K562 (cell line): ENCODE measurements around the gene SC5D. TPM values are rescaled to one million over a fixed set of nuclear protein-coding genes. Genes with fewer than 3 reads are reported as not detected.

Source experiments
- ATAC-seq: fragments of 200-7000 bp; cut with Tn5 transposase; 3 replicates; pipeline ENCODE4 v1.9.1; 2020; ENCODE audit warnings: moderate library complexity
- BruUV-seq: library from RNA; stranded (reverse); fragments of 400-500 nt; replicated peaks from 2 replicates; lab custom pipeline; 2021; lab: Mats Ljungman, UMichigan
- CTCF ChIA-PET: fragments of 300-600 bp; formaldehyde crosslinking; extraction: SDS; loops from one replicate; lab custom pipeline; 2021; ENCODE audit warnings: low intra/inter-chr PET ratio; lab: Yijun Ruan, JAX
- POLR2A ChIA-PET: fragments of 300-600, 350-650 bp; sonication (Branson Sonifier 250); formaldehyde crosslinking; extraction: SDS; loops from one replicate; lab custom pipeline; 2021; ENCODE audit warnings: antibody characterized with exemption, inconsistent platforms; lab: Yijun Ruan, JAX
- DNase-seq, 4 experiments: peaks; one replicate each; pipeline versions ENCODE4 v3.0.0 to v3.0.0-alpha.2; 2011 to 2018; ENCODE audit warnings: low spot score in 3 of 4, mixed read lengths in 3 of 4; ENCODE audit errors: extremely low read depth in 1 of 4
- FAIRE-seq: peaks from 2 replicates; lab custom pipeline; 2011; peaks lifted over from hg19 to GRCh38; lab: Jason Lieb, UNC
- H2AFZ ChIP-seq: 2 replicates; pipeline ENCODE4 v1.6.0; 2011; ENCODE audit warnings: low read depth, low read length, control low read depth, inconsistent platforms
- H3K27ac ChIP-seq: fragments of 200-600 bp; 3 replicates; pipeline ENCODE4 v1.8.0; 2011; ENCODE audit warnings: low read depth, mild to moderate bottlenecking, control low read depth, inconsistent platforms, low read length, moderate library complexity, mixed read lengths; ENCODE audit errors: extremely low read depth
- H3K27me3 ChIP-seq, 2 experiments: fragments of 300-600 bp in 1 of 2; 2 replicates in 1 of 2; 3 replicates in 1 of 2; pipeline versions ENCODE4 v1.6.0 to v1.8.0; 2011; ENCODE audit warnings: inconsistent platforms in 2 of 2, low read length in 2 of 2, mild to moderate bottlenecking in 1 of 2, mixed read lengths in 1 of 2, moderate library complexity in 1 of 2; ENCODE audit not compliant: control insufficient read depth in 2 of 2, insufficient read depth in 2 of 2
- H3K36me3 ChIP-seq: fragments of 300-600 bp; 3 replicates; pipeline ENCODE4 v1.8.0; 2011; ENCODE audit warnings: mild to moderate bottlenecking, low read length, inconsistent platforms; ENCODE audit not compliant: control insufficient read depth, insufficient read depth
- H3K4me1 ChIP-seq, 2 experiments: fragments of 200-600 bp in 1 of 2; replicated peaks in 1 of 2; 2 replicates in 1 of 2; 3 replicates in 1 of 2; pipeline versions ENCODE4 v1.5.1 to v1.8.0; 2011; ENCODE audit warnings: inconsistent platforms in 2 of 2, low read length in 2 of 2, mild to moderate bottlenecking in 1 of 2, mixed read lengths in 1 of 2, moderate library complexity in 1 of 2; ENCODE audit not compliant: control insufficient read depth in 2 of 2, insufficient read depth in 2 of 2
- H3K4me2 ChIP-seq: 2 replicates; pipeline ENCODE4 v1.6.1; 2011; ENCODE audit warnings: low read length, control low read depth, inconsistent platforms, mixed read lengths; ENCODE audit not compliant: insufficient read depth
- H3K4me3 ChIP-seq: fragments of 200-600 bp; sonication (generic), shearing (Covaris generic); 2 replicates; pipeline ENCODE4 v1.5.1; 2016; ENCODE audit warnings: control low read depth, inconsistent platforms
- H3K79me2 ChIP-seq: fragments of 200-600 bp; 3 replicates; pipeline ENCODE4 v1.8.0; 2011; ENCODE audit warnings: low read length, inconsistent platforms; ENCODE audit not compliant: control insufficient read depth, insufficient read depth
- H3K9ac ChIP-seq, 2 experiments: 2 replicates each; pipeline versions ENCODE4 v1.6.0 to v1.6.1; 2011; ENCODE audit warnings: low read depth in 2 of 2, low read length in 2 of 2, control low read depth in 1 of 2, inconsistent platforms in 1 of 2, mild to moderate bottlenecking in 1 of 2, mixed read lengths in 1 of 2; ENCODE audit not compliant: insufficient read depth in 1 of 2
- H3K9me1 ChIP-seq: one replicate; pipeline ENCODE4 v1.6.0; 2011; ENCODE audit warnings: inconsistent platforms, mild to moderate bottlenecking, low read length, moderate library complexity; ENCODE audit not compliant: control insufficient read depth, insufficient read depth
- H3K9me3 ChIP-seq: replicated peaks from 2 replicates; pipeline ENCODE4 v1.5.1; 2011; ENCODE audit warnings: low read depth, low read length, inconsistent platforms; ENCODE audit not compliant: control insufficient read depth, insufficient read depth
- H4K20me1 ChIP-seq: replicated peaks from 2 replicates; pipeline ENCODE4 v1.6.1; 2011; ENCODE audit warnings: low read length, inconsistent platforms, mixed read lengths; ENCODE audit not compliant: control insufficient read depth, insufficient read depth
- CBX1 ChIP-seq: sonication (generic); IDR thresholded peaks from 2 replicates; pipeline ENCODE4 v1.6.1; 2016; ENCODE audit warnings: antibody characterized with exemption, low read depth, mild to moderate bottlenecking
- DPF2 ChIP-seq: fragments of 450-650 bp; IDR thresholded peaks from 2 replicates; pipeline ENCODE4 v1.6.1; 2016
- FOXK1 ChIP-seq: sonication (generic); formaldehyde crosslinking; IDR thresholded peaks from 2 replicates; pipeline ENCODE4 v1.8.0; 2022; ENCODE audit warnings: missing genetic modification reagents, mild to moderate bottlenecking, borderline replicate concordance
- HEY1 ChIP-seq: fragments of 250-450 bp; sonication (Bioruptor Pico); IDR thresholded peaks from 2 replicates; pipeline ENCODE4 v1.5.0; 2020; ENCODE audit warnings: mild to moderate bottlenecking, moderate library complexity, borderline replicate concordance
- MCM3 ChIP-seq: fragments of 450-650 bp; IDR thresholded peaks from 2 replicates; pipeline ENCODE4 v1.6.1; 2016
- MTF1 ChIP-seq: fragments of 250-450 bp; sonication (Bioruptor Pico); IDR thresholded peaks from 2 replicates; pipeline ENCODE4 v1.9.0; 2021; ENCODE audit warnings: moderate library complexity, mild to moderate bottlenecking, inconsistent platforms, borderline replicate concordance
- POLR2G ChIP-seq: fragments of 200-400 bp; formaldehyde crosslinking; IDR thresholded peaks from 2 replicates; pipeline ENCODE4 v1.6.1; 2017; ENCODE audit warnings: low read depth, mild to moderate bottlenecking, antibody characterized with exemption, low read length, moderate library complexity
- RFX5 ChIP-seq: IDR thresholded peaks from 2 replicates; pipeline ENCODE4 v1.6.1; 2011; ENCODE audit warnings: low read depth, mild to moderate bottlenecking, improper control_type of control experiment, low read length
- TEAD1 ChIP-seq, 2 experiments: fragments of 450-650 bp in 1 of 2; sonication (generic) in 1 of 2; formaldehyde crosslinking; IDR thresholded peaks; 2 replicates each; pipeline versions ENCODE4 v1.4.0 to v1.8.0; 2020 to 2022; ENCODE audit warnings: mild to moderate bottlenecking in 2 of 2, missing genetic modification reagents in 1 of 2
- ZNF384 ChIP-seq: IDR thresholded peaks from 2 replicates; pipeline ENCODE4 v1.6.1; 2012; ENCODE audit warnings: low read depth, low read length, improper control_type of control experiment
- ZNF699 ChIP-seq: fragments of 250-450 bp; sonication (Bioruptor Pico); IDR thresholded peaks from 2 replicates; pipeline ENCODE4 v1.8.0; 2021; ENCODE audit warnings: mild to moderate bottlenecking, moderate library complexity; ENCODE audit not compliant: insufficient replicate concordance
- WGBS: fragments of 100-300 bp; shearing (Covaris generic); methylation state at CpG from one replicate; pipeline ENCODE4 v1.1.6; 2016; ENCODE audit warnings: low coverage, mixed read lengths; ENCODE audit not compliant: insufficient coverage; ENCODE audit errors: missing lambda C conversion rate; 5-methylcytosine and 5-hydroxymethylcytosine counted together
- in situ Hi-C: fragments of 300-500 bp; cut with MboI; formaldehyde crosslinking; loops from 4 replicates; pipeline ENCODE4 v1.15.0; 2018; ENCODE audit warnings: inconsistent platforms, mixed read lengths
- intact Hi-C: fragments of 100-400 bp; cut with micrococcal nuclease; formaldehyde crosslinking; loops from 2 replicates; pipeline ENCODE4 v1.14.2; 2022
- polyA plus RNA-seq, 8 experiments: library from polyadenylated mRNA; depleted of rRNA in 4 of 8; stranded (reverse) in 5 of 8; unstranded in 3 of 8; fragments of >200 nt; fragmentation: Nextera tagmentation in 2 of 8; fragmentation: Illumina TruSeq in 1 of 8; extraction: Ambion mirVana in 2 of 8; extraction: Trizol in 1 of 8; gene quantifications; 2 replicates each; pipeline versions ENCODE4 v1.2.1 to v1.2.3, GENCODE V29; 2011 to 2014; ENCODE audit warnings: inconsistent platforms in 1 of 8, missing spikeins in 1 of 8
- total RNA-seq, 7 experiments: library from RNA; depleted of rRNA in 6 of 7; stranded (reverse); fragments of >200 nt in 6 of 7; fragmentation: Illumina TruSeq in 2 of 7; extraction: Trizol in 2 of 7; gene quantifications; 2 replicates each; pipeline versions ENCODE4 v1.2.1 to v1.2.3, GENCODE V29; 2011 to 2021; ENCODE audit warnings: low replicate concordance in 1 of 7
- TF ChIP-seq, protein P1 (sequence below): sonication (generic); formaldehyde crosslinking; IDR thresholded peaks from 2 replicates; pipeline ENCODE4 v1.8.1; 2023; ENCODE audit warnings: mild to moderate bottlenecking, missing genetic modification reagents, moderate library complexity
- TF ChIP-seq, protein P2 (sequence below), 2 experiments: IDR thresholded peaks; 2 replicates each; pipeline ENCODE4 v1.6.1; 2011; ENCODE audit warnings: borderline replicate concordance in 1 of 2, control low read depth in 1 of 2, low read depth in 1 of 2, low read length in 1 of 2, mild to moderate bottlenecking in 1 of 2, mixed read lengths in 1 of 2, moderate library complexity in 1 of 2; ENCODE audit not compliant: insufficient read depth in 1 of 2, insufficient read length in 1 of 2, poor library complexity in 1 of 2, severe bottlenecking in 1 of 2; ENCODE audit errors: extremely low read depth in 1 of 2

The SC5D gene
- total and polyA plus RNA-seq, 9 of the 15 experiments (the other 6 are each of a cell fraction or from before 2014, with no cell fraction given): 7.6 to 84.0 (median 17.4) TPM

DNA sequence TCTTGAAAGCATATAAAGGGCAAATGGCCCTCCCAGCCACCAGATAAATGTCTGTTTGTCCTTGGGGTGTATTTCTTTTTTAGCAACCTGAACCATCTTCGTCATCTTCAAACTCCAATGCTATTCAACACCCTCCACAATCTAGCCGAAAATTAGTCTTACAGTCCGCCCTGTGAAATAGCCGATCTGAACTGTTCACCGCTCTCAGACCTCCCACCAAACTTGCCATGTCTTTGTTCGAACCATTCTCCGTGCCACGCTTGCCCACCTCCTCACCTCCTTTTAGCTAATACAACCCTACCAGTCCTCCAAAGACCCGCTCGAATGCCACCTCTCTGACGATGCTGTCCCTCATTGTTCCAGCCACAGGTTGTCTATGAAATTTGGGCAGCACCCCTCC is 46.0 kb downstream of the SC5D start:
- H3K27me3 ChIP-seq: peaks cover 5 to 16% of the 10 kb centered on the region in 2 experiments; a peak in 3 of 5 replicates
- CTCF ChIA-PET: no interaction called here
- H3K9me3 ChIP-seq: no peaks in the 10 kb centered on the region
- no peak for DNase-seq
- H3K4me2 ChIP-seq: no peak overlapping the region
- H3K9ac ChIP-seq: no peak overlapping the region
- POLR2A ChIA-PET: no interaction called here
- H2AFZ ChIP-seq: no peak overlapping the region
- H3K4me1 ChIP-seq: no peaks in the 10 kb centered on the region
- H4K20me1 ChIP-seq: no peaks in the 10 kb centered on the region; the same call in 1 of the 2 replicates
- BruUV-seq: no TSS peak
- TF ChIP-seq DPF2 (no peak), ZNF699 (CRISPR knock-in tag) (no peak), MTF1 (CRISPR knock-in tag) (no peak), CBX1 (no peak), HEY1 (CRISPR knock-in tag) (no peak), ZNF384 (no peak), MCM3 (no peak), POLR2G (no peak), RFX5 (no peak), FOXK1 (no peak), TEAD1 (CRISPR knock-in tag; IDR thresholded peaks at IDR 0.05) (no peak)
- TF ChIP-seq, protein P1, sequence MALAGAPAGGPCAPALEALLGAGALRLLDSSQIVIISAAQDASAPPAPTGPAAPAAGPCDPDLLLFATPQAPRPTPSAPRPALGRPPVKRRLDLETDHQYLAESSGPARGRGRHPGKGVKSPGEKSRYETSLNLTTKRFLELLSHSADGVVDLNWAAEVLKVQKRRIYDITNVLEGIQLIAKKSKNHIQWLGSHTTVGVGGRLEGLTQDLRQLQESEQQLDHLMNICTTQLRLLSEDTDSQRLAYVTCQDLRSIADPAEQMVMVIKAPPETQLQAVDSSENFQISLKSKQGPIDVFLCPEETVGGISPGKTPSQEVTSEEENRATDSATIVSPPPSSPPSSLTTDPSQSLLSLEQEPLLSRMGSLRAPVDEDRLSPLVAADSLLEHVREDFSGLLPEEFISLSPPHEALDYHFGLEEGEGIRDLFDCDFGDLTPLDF (CRISPR knock-in tag): no peak
- TF ChIP-seq, protein P2, sequence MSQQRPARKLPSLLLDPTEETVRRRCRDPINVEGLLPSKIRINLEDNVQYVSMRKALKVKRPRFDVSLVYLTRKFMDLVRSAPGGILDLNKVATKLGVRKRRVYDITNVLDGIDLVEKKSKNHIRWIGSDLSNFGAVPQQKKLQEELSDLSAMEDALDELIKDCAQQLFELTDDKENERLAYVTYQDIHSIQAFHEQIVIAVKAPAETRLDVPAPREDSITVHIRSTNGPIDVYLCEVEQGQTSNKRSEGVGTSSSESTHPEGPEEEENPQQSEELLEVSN (IDR thresholded peaks at IDR 0.05; ENCODE audit: borderline replicate concordance in 1 of 2, extremely low read depth in 1 of 2, insufficient read depth in 1 of 2, insufficient read length in 1 of 2, low read depth in 1 of 2, low read length in 1 of 2, poor library complexity in 1 of 2, severe bottlenecking in 1 of 2): no peak
- TF ChIP-seq, all 486 proteins: peak for 0
- ATAC-seq (no peak), FAIRE-seq (no peak)
- intact Hi-C loops: no loop called here
- Histone ChIP-seq H3K79me2 (no peaks in the 10 kb centered on the region), H3K36me3 (no peaks in the 10 kb centered on the region), H3K27ac (no peak overlapping the region), H3K4me3 (no peak overlapping the region), H3K9me1 (no peaks in the 10 kb centered on the region)
- in situ Hi-C loops: no loop called here
- WGBS: 2% methylated on average over 11 of the region's 11 CpGs
